HepG2 (cell line): ENCODE data around the gene ZNF17. TPM values are rescaled to one million over a fixed set of nuclear protein-coding genes. Genes with fewer than 3 reads are reported as not detected.

Source experiments
- AGO1 ChIP-seq: fragments of 200-400 bp; formaldehyde crosslinking; IDR thresholded peaks from 2 replicates; pipeline ENCODE4 v1.6.1; 2017; ENCODE audit warnings: mild to moderate bottlenecking, low read depth, low read length, moderate library complexity; ENCODE audit not compliant: poor library complexity, severe bottlenecking
- AHR ChIP-seq: IDR thresholded peaks from 2 replicates; pipeline ENCODE4 v1.6.1; 2018; ENCODE audit warnings: missing genetic modification reagents, missing compliant biosample characterization
- ATM ChIP-seq: fragments of 450-650 bp; IDR thresholded peaks from 2 replicates; pipeline ENCODE4 v1.7.1; 2017; ENCODE audit warnings: mild to moderate bottlenecking, borderline replicate concordance
- ATRX ChIP-seq: sonication (generic); formaldehyde crosslinking; IDR thresholded peaks from 2 replicates; pipeline ENCODE4 v1.4.0; 2020; ENCODE audit warnings: missing genetic modification reagents, borderline replicate concordance
- BCL6 ChIP-seq: IDR thresholded peaks from 2 replicates; pipeline ENCODE4 v1.6.1; 2016; ENCODE audit warnings: missing genetic modification reagents, missing compliant biosample characterization
- CEBPB ChIP-seq: IDR thresholded peaks from 2 replicates; pipeline ENCODE4 v1.6.1; 2011; ENCODE audit warnings: low read depth, low read length, improper control_type of control experiment, borderline replicate concordance
- CREB3 ChIP-seq: sonication (generic); formaldehyde crosslinking; IDR thresholded peaks from 2 replicates; pipeline ENCODE4 v1.5.0; 2020; ENCODE audit warnings: missing genetic modification reagents
- FOSL1 ChIP-seq: sonication (generic); formaldehyde crosslinking; IDR thresholded peaks from 2 replicates; pipeline ENCODE4 v1.9.0; 2021; ENCODE audit warnings: missing genetic modification reagents, borderline replicate concordance
- HCFC1 ChIP-seq: fragments of 150-350 bp; IDR thresholded peaks from 2 replicates; pipeline ENCODE4 v1.6.1; 2014; ENCODE audit warnings: low read depth, low read length
- HNRNPUL1 ChIP-seq: fragments of 200-400 bp; formaldehyde crosslinking; IDR thresholded peaks from 2 replicates; pipeline ENCODE4 v1.6.1; 2017; ENCODE audit warnings: low read depth, mild to moderate bottlenecking, low read length, moderate library complexity
- KAT7 ChIP-seq: IDR thresholded peaks from 2 replicates; pipeline ENCODE4 v1.6.1; 2018; ENCODE audit warnings: borderline replicate concordance, missing compliant biosample characterization
- KDM5B ChIP-seq: sonication (generic); formaldehyde crosslinking; IDR thresholded peaks from 2 replicates; pipeline ENCODE4 v1.4.0; 2020; ENCODE audit warnings: missing genetic modification reagents, mild to moderate bottlenecking, borderline replicate concordance
- NRL ChIP-seq: sonication (generic); formaldehyde crosslinking; IDR thresholded peaks from 2 replicates; pipeline ENCODE4 v1.5.0; 2020; ENCODE audit warnings: missing genetic modification reagents, mild to moderate bottlenecking, moderate library complexity, borderline replicate concordance
- PRPF4 ChIP-seq: fragments of 200-400 bp; formaldehyde crosslinking; IDR thresholded peaks from 2 replicates; pipeline ENCODE4 v1.6.1; 2016; ENCODE audit warnings: low read length, low read depth; ENCODE audit not compliant: poor library complexity, severe bottlenecking
- RARG ChIP-seq: sonication (generic); formaldehyde crosslinking; IDR thresholded peaks from 2 replicates; pipeline ENCODE4 v1.4.0; 2020; ENCODE audit warnings: low read depth, mild to moderate bottlenecking, missing genetic modification reagents
- ZFP62 ChIP-seq: sonication (generic); formaldehyde crosslinking; IDR thresholded peaks from 2 replicates; pipeline ENCODE4 v1.4.0; 2020; ENCODE audit warnings: missing genetic modification reagents
- ZNF160 ChIP-seq: sonication (generic); formaldehyde crosslinking; IDR thresholded peaks from 2 replicates; pipeline ENCODE4 v1.8.0; 2022; ENCODE audit warnings: mild to moderate bottlenecking, inconsistent platforms, missing genetic modification reagents
- ZNF235 ChIP-seq: sonication (generic); formaldehyde crosslinking; IDR thresholded peaks from 2 replicates; pipeline ENCODE4 v1.8.1; 2023; ENCODE audit warnings: mild to moderate bottlenecking, missing genetic modification reagents, borderline replicate concordance
- ZNF276 ChIP-seq: sonication (generic); formaldehyde crosslinking; IDR thresholded peaks from 2 replicates; pipeline ENCODE4 v1.4.0; 2020; ENCODE audit warnings: mild to moderate bottlenecking, low read depth, missing genetic modification reagents
- ZNF281 ChIP-seq: sonication (generic); formaldehyde crosslinking; IDR thresholded peaks from 2 replicates; pipeline ENCODE4 v1.4.0; 2020; ENCODE audit warnings: missing genetic modification reagents, borderline replicate concordance
- ZNF367 ChIP-seq: sonication (generic); formaldehyde crosslinking; IDR thresholded peaks from 2 replicates; pipeline ENCODE4 v1.4.0; 2020; ENCODE audit warnings: missing genetic modification reagents, borderline replicate concordance
- ZNF672 ChIP-seq: sonication (generic); formaldehyde crosslinking; IDR thresholded peaks from 2 replicates; pipeline ENCODE4 v1.8.1; 2022; ENCODE audit warnings: missing genetic modification reagents
- ZNF740 ChIP-seq: sonication (generic); formaldehyde crosslinking; IDR thresholded peaks from 2 replicates; pipeline ENCODE4 v1.4.0; 2020; ENCODE audit warnings: missing genetic modification reagents
- ZNF784 ChIP-seq: sonication (generic); formaldehyde crosslinking; IDR thresholded peaks from 2 replicates; pipeline ENCODE4 v1.5.1; 2020; ENCODE audit warnings: missing genetic modification reagents, mild to moderate bottlenecking, borderline replicate concordance
- polyA plus RNA-seq, 8 experiments: library from polyadenylated mRNA; depleted of rRNA in 3 of 8; stranded (reverse) in 7 of 8; unstranded in 1 of 8; fragments of >200 nt; fragmentation: Illumina TruSeq in 4 of 8; extraction: Trizol in 4 of 8; gene quantifications; 2 replicates each; pipeline versions ENCODE4 v1.2.1 to v1.2.3, GENCODE V29; 2011 to 2016; ENCODE audit warnings: low read depth in 4 of 8, missing spikeins in 1 of 8, mixed read lengths in 1 of 8; ENCODE audit not compliant: insufficient read depth in 1 of 8
- total RNA-seq, 5 experiments: library from RNA; depleted of rRNA; stranded (reverse); fragments of >200 nt; fragmentation: Illumina TruSeq; extraction: Trizol; gene quantifications; 2 replicates each; pipeline ENCODE4 v1.2.3, GENCODE V29; 2016; ENCODE audit warnings: low read depth in 1 of 5

The ZNF17 gene
- total and polyA plus RNA-seq, 2 of the 13 experiments (the other 11 are each of a cell fraction or from before 2014, with no cell fraction given) = 3.7 to 10.1 TPM

GRCh38 chr19:57362997-57363687, 47.8 kb upstream of the ZNF17 start, which contains the start of the genes TRAPPC2B and ZNF547 (continued):
- TF ChIP-seq ZNF281 (no peak), ATM (no peak), FOSL1 (no peak), PRPF4 (no peak), ATRX (CRISPR knock-in tag) (no peak), CEBPB (peak; percentile 89), ZNF235 (CRISPR knock-in tag) (no peak), KDM5B (peak; percentile 22; the same call in 1 of the 2 replicates), ZNF367 (no peak), BCL6 (CRISPR knock-in tag) (0 out of 2 replicates have a peak, but pooled peaks have one; percentile 19), AGO1 (no peak), ZFP62 (CRISPR knock-in tag) (no peak), RARG (CRISPR knock-in tag) (no peak), AHR (no peak), ZNF160 (CRISPR knock-in tag) (no peak), HCFC1 (peak; percentile 83), HNRNPUL1 (no peak), NRL (CRISPR knock-in tag) (peak; percentile 61; the same call in 1 of the 2 replicates), CREB3 (CRISPR knock-in tag) (no peak), ZNF276 (CRISPR knock-in tag) (no peak), ZNF740 (CRISPR knock-in tag) (peak; percentile 86), ZNF672 (no peak), KAT7 (CRISPR knock-in tag) (no peak), ZNF784 (CRISPR knock-in tag) (no peak)
